ENCODE measurements around the gene CAPN1.
"Not testable (repeated sequence)": the region's sequence is repeated elsewhere in the genome, so short reads cannot be mapped to it uniquely, and the experiment has no call there.

Gene CAPN1

GRCh38 chr11:65181569-65182257 is at the start of gene CAPN1:
TSS of gene CAPN1 (plus strand) at chr11:65181928. CDS start at chr11:65182702, 774 bp downstream.
- DNase-seq (ENCODE audit: low read depth), result peak; percentile 69

- no peak for DNase-seq (ENCODE audit: low read depth)
These were observed 49.3 kb upstream of the CAPN1 start for GRCh38 chr11:65132238-65132987.

GRCh38 chr11:65132988-65133700 is 48.6 kb upstream of the CAPN1 start:
- DNase-seq (ENCODE audit: low read depth), result no peak

GRCh38 chr11:65133724-65134123 is 48.0 kb upstream of the CAPN1 start:
- no peak for DNase-seq (ENCODE audit: low read depth)

GRCh38 chr11:65134240-65134951 is 47.3 kb upstream of the CAPN1 start, which contains the start of gene SYVN1:
TSS of gene SYVN1 (minus strand) at chr11:65134519. CDS start at chr11:65133601, 918 bp downstream.
- peak; percentile 79 for DNase-seq (ENCODE audit: low read depth)

- DNase-seq (ENCODE audit: low read depth), result peak; percentile 94
These were observed 46.6 kb upstream of the CAPN1 start for GRCh38 chr11:65134952-65135632.

GRCh38 chr11:65135633-65136145 is 46.0 kb upstream of the CAPN1 start:
- DNase-seq (ENCODE audit: low read depth), result no peak

- DNase-seq (ENCODE audit: low read depth), result no peak
These were observed 45.1 kb upstream of the CAPN1 start for GRCh38 chr11:65136515-65137096.

GRCh38 chr11:65141896-65142494 is 39.7 kb upstream of the CAPN1 start:
- DNase-seq (ENCODE audit: low read depth), result no peak

- DNase-seq (ENCODE audit: low read depth), result no peak
These were observed 34.2 kb upstream of the CAPN1 start for GRCh38 chr11:65147352-65148075.

- no peak for DNase-seq (ENCODE audit: low read depth)
These were observed 33.1 kb upstream of the CAPN1 start for GRCh38 chr11:65148657-65149056.

- DNase-seq (ENCODE audit: low read depth), result not testable (repeated sequence)
These were observed 31.6 kb upstream of the CAPN1 start for GRCh38 chr11:65150131-65150508.

- peak; percentile 75 for DNase-seq (ENCODE audit: low read depth)
These were observed 31.0 kb upstream of the CAPN1 start for GRCh38 chr11:65150509-65151299.

GRCh38 chr11:65151331-65151899 is 30.3 kb upstream of the CAPN1 start:
- DNase-seq (ENCODE audit: low read depth), result no peak

- no peak for DNase-seq (ENCODE audit: low read depth)
These were observed 29.6 kb upstream of the CAPN1 start for GRCh38 chr11:65152122-65152521.

GRCh38 chr11:65156256-65156655 is 25.5 kb upstream of the CAPN1 start:
- DNase-seq (ENCODE audit: low read depth), result no peak

- DNase-seq (ENCODE audit: low read depth), result no peak
These were observed 24.8 kb upstream of the CAPN1 start for GRCh38 chr11:65156926-65157325.

GRCh38 chr11:65157336-65157735 is 24.4 kb upstream of the CAPN1 start:
- no peak for DNase-seq (ENCODE audit: low read depth)

GRCh38 chr11:65159012-65159411 is 22.7 kb upstream of the CAPN1 start:
- DNase-seq (ENCODE audit: low read depth), result no peak

Data from stromal cell of bone marrow (primary cell).